Thoracic aorta (tissue), 2 donors: ENCODE data around the gene ADAMTS4. TPM values are rescaled to one million over a fixed set of nuclear protein-coding genes. Genes with fewer than 3 reads are reported as not detected.

Experiments
- ATAC-seq: fragments of 150-250 bp; one replicate; pipeline ENCODE4 v1.8.0; 2017; ENCODE audit warnings: low read depth; ENCODE audit not compliant: insufficient number of reproducible peaks, low FRiP score
- DNase-seq: peaks from one replicate; pipeline ENCODE4 v3.0.0-alpha.2; 2020; ENCODE audit warnings: low spot score
- H3K27ac ChIP-seq, 2 donors: fragments of 200-600 bp; sonication (generic); 1 replicate in 1 of 2; 2 replicates in 1 of 2; pipeline ENCODE4 v1.5.1; 2016; ENCODE audit warnings: mild to moderate bottlenecking in 2 of 2, moderate library complexity in 2 of 2
- H3K27me3 ChIP-seq: fragments of 200-600 bp; sonication (generic); replicated peaks from 2 replicates; pipeline ENCODE4 v1.6.0; 2016; ENCODE audit warnings: mild to moderate bottlenecking; ENCODE audit not compliant: insufficient read depth
- H3K36me3 ChIP-seq: fragments of 200-600 bp; sonication (generic); one replicate; pipeline ENCODE4 v1.5.1; 2016
- H3K4me1 ChIP-seq, 2 donors: fragments of 200-600 bp; sonication (generic); 1 replicate in 1 of 2; 2 replicates in 1 of 2; pipeline versions ENCODE4 v1.5.1 to v1.6.0; 2016; ENCODE audit warnings: low read depth in 2 of 2, mild to moderate bottlenecking in 1 of 2; ENCODE audit not compliant: control insufficient read depth in 1 of 2
- H3K4me3 ChIP-seq: fragments of 200-600 bp; sonication (generic); 2 replicates; pipeline ENCODE4 v1.5.1; 2016; ENCODE audit warnings: mild to moderate bottlenecking
- H3K9me3 ChIP-seq: fragments of 200-600 bp; sonication (generic); 2 replicates; pipeline ENCODE4 v1.5.1; 2016
- total RNA-seq, 2 donors: library from RNA; depleted of rRNA; stranded (reverse); fragments of >200 nt; gene quantifications; one replicate each; pipeline versions ENCODE4 v1.1.0 to v1.2.3, GENCODE V29; 2016
- TF ChIP-seq, protein P1 (sequence below): fragments of 200-600 bp; sonication (generic); IDR thresholded peaks from one replicate; pipeline ENCODE4 v1.5.1; 2019; ENCODE audit warnings: antibody characterized with exemption

ADAMTS4 gene
- total RNA-seq, 2 donors from 2014 or later: 15.0 to 171 TPM

GRCh38 chr1:161174911-161175310 is 23.9 kb downstream of the ADAMTS4 start:
- Histone ChIP-seq H3K27ac (no peak overlapping the region), H3K4me3 (no peak overlapping the region), H3K27me3 (no peaks in the 10 kb centered on the region), H3K9me3 (no peaks in the 10 kb centered on the region), H3K4me1 (peaks cover 8 to 34% of the 10 kb centered on the region in 2 donors), H3K36me3 (peaks cover 30% of the 10 kb centered on the region)
- ATAC-seq (no peak), DNase-seq (no peak)
- TF ChIP-seq, protein P1, sequence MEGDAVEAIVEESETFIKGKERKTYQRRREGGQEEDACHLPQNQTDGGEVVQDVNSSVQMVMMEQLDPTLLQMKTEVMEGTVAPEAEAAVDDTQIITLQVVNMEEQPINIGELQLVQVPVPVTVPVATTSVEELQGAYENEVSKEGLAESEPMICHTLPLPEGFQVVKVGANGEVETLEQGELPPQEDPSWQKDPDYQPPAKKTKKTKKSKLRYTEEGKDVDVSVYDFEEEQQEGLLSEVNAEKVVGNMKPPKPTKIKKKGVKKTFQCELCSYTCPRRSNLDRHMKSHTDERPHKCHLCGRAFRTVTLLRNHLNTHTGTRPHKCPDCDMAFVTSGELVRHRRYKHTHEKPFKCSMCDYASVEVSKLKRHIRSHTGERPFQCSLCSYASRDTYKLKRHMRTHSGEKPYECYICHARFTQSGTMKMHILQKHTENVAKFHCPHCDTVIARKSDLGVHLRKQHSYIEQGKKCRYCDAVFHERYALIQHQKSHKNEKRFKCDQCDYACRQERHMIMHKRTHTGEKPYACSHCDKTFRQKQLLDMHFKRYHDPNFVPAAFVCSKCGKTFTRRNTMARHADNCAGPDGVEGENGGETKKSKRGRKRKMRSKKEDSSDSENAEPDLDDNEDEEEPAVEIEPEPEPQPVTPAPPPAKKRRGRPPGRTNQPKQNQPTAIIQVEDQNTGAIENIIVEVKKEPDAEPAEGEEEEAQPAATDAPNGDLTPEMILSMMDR: no peak

GRCh38 chr1:161173711-161174110 is 25.1 kb downstream of the ADAMTS4 start:
- H3K36me3 ChIP-seq: peaks cover 34% of the 10 kb centered on the region

GRCh38 chr1:161172776-161173376 is 26.0 kb downstream of the ADAMTS4 start:
- peaks cover 34% of the 10 kb centered on the region for H3K36me3 ChIP-seq
- DNase-seq (no peak), ATAC-seq (no peak)
- H3K4me1 ChIP-seq: peaks cover 8 to 32% of the 10 kb centered on the region in 2 donors
- TF ChIP-seq, protein P1: no peak
- peak overlapping the region; percentile 18 to 21 for H3K27ac ChIP-seq
- H3K4me3 ChIP-seq: no peak overlapping the region
- no peaks in the 10 kb centered on the region for H3K9me3 ChIP-seq
- H3K27me3 ChIP-seq: no peaks in the 10 kb centered on the region

More at GRCh38 chr1:161173711-161174110, 25.1 kb downstream of the ADAMTS4 start:
- H3K9me3 ChIP-seq: no peaks in the 10 kb centered on the region
- H3K4me3 ChIP-seq: no peak overlapping the region
- ATAC-seq: no peak
- no peaks in the 10 kb centered on the region for H3K27me3 ChIP-seq
- TF ChIP-seq, protein P1: no peak
- no peak for DNase-seq
- no peak overlapping the region for H3K27ac ChIP-seq
- peaks cover 8 to 34% of the 10 kb centered on the region in 2 donors for H3K4me1 ChIP-seq

DNA sequence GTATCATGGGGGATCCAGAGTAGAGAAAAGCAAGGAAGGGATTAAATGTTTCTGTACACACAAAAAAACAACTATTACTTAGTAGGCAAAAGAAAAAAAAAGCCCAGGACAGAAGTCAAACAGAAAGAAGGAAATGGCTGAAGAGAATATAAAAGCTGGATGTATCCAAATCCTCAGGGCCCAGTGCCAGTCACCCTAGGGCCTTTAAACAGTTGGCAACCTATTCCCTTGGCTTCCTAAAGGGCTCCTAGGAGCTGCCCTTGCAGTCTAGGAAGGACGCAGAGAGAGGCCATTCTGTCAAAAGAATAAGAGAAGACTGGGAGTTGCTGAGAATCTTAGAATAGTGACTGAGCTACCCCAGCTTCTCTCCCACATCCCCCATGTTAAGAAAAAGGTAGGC is 26.5 kb downstream of the ADAMTS4 start:
- ATAC-seq (no peak), DNase-seq (no peak)
- Histone ChIP-seq H3K27me3 (no peaks in the 10 kb centered on the region), H3K4me3 (no peak overlapping the region), H3K9me3 (no peaks in the 10 kb centered on the region), H3K4me1 (peaks cover 8 to 33% of the 10 kb centered on the region in 2 donors), H3K27ac (peak overlapping the region in 1 of 2 donors; percentile 6), H3K36me3 (peaks cover 34% of the 10 kb centered on the region)
- TF ChIP-seq, protein P1: no peak

DNA sequence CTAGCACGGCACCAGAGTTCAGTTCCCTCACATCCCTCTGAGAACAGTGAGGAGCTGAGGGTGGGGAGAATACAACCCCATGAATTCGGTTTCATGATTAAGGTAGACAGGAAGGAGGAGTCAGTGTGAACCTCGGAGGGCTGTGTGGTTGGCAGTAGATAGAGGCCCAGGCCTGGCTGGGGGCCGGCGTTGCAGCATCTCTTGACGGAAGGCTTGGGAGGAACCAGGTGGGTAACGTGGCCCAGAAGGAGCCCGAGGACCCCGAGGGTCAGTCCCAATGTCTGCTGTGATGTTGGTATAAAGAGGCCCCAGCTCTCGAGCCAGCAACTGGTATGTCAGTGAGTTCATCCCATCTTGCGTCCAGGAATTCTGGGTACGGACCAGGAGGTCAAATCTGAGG is 27.2 kb downstream of the ADAMTS4 start:
- DNase-seq (no peak), ATAC-seq (no peak)
- Histone ChIP-seq H3K27me3 (no peaks in the 10 kb centered on the region), H3K9me3 (no peaks in the 10 kb centered on the region), H3K36me3 (peaks cover 34% of the 10 kb centered on the region), H3K27ac (no peak overlapping the region), H3K4me1 (peaks cover 14 to 39% of the 10 kb centered on the region in 2 donors), H3K4me3 (no peak overlapping the region)
- TF ChIP-seq, protein P1: no peak
